Fibroblast of skin of left quadriceps (primary cell): ENCODE results near the gene CAPN11.
A peak's percentile ranks its signal among the peaks of the same experiment; 100 is the strongest.

Source experiments
- DNase-seq, 2 experiments: peaks; one replicate each; pipeline ENCODE4 v3.0.0-alpha.2; 2013; ENCODE audit warnings: low read depth in 2 of 2

The CAPN11 gene

GRCh38 chr6:44156494-44157151, 2.0 kb upstream of the CAPN11 start:
- DNase-seq: no peak

- DNase-seq: no peak
Measured at GRCh38 chr6:44157152-44157521, 1.5 kb upstream of the CAPN11 start.

GRCh38 chr6:44161997-44162338, 3.3 kb downstream of the CAPN11 start:
- no peak for DNase-seq

GRCh38 chr6:44162876-44163625, 4.4 kb downstream of the CAPN11 start:
- DNase-seq: no peak

- no peak for DNase-seq
Measured at GRCh38 chr6:44166116-44166515, 7.5 kb downstream of the CAPN11 start.

- DNase-seq: no peak
Measured at GRCh38 chr6:44166591-44167184, 8.1 kb downstream of the CAPN11 start.

- DNase-seq: no peak
Measured at GRCh38 chr6:44167567-44167966, 8.9 kb downstream of the CAPN11 start.

GRCh38 chr6:44169154-44169553, 10.5 kb downstream of the CAPN11 start:
- DNase-seq: no peak

GRCh38 chr6:44169886-44170570, 11.4 kb downstream of the CAPN11 start:
- DNase-seq: no peak

- DNase-seq: no peak
Measured at GRCh38 chr6:44171899-44172546, 13.4 kb downstream of the CAPN11 start.

GRCh38 chr6:44172731-44173500, 14.3 kb downstream of the CAPN11 start:
- peak; percentile 27 to 32 for DNase-seq

- no peak for DNase-seq
Measured at GRCh38 chr6:44176130-44176761, 17.6 kb downstream of the CAPN11 start.

GRCh38 chr6:44176762-44177509, 18.3 kb downstream of the CAPN11 start:
- DNase-seq: no peak

- no peak for DNase-seq
Measured at GRCh38 chr6:44177691-44178423, 19.2 kb downstream of the CAPN11 start.

GRCh38 chr6:44178424-44179071, 19.9 kb downstream of the CAPN11 start:
- no peak for DNase-seq

- no peak for DNase-seq
Measured at GRCh38 chr6:44179072-44179536, 20.5 kb downstream of the CAPN11 start.

GRCh38 chr6:44179648-44180047, 21.0 kb downstream of the CAPN11 start:
- DNase-seq: no peak

- no peak for DNase-seq
Measured at GRCh38 chr6:44180406-44180805, 21.8 kb downstream of the CAPN11 start.

GRCh38 chr6:44180886-44181285, 22.3 kb downstream of the CAPN11 start:
- DNase-seq: no peak
